Right cardiac atrium (tissue), 5 donors: Measurements from ENCODE around the gene LCN15. TPM values are rescaled to one million over a fixed set of nuclear protein-coding genes. Genes with fewer than 3 reads are reported as not detected.
A peak's percentile ranks its signal among the peaks of the same experiment; 100 is the strongest.

ENCODE experiments used
- ATAC-seq, 2 donors: fragments of 200-7000 bp; cut with Tn5 transposase; one replicate each; pipeline versions ENCODE4 v1.8.0 to v1.9.1; 2020; ENCODE audit warnings: moderate library complexity in 2 of 2, mild to moderate bottlenecking in 1 of 2
- DNase-seq, 3 donors: peaks; one replicate each; pipeline ENCODE4 v3.0.0-alpha.2; 2020
- H3K27ac ChIP-seq: one replicate; pipeline ENCODE4 v1.5.1; 2013; ENCODE audit warnings: mild to moderate bottlenecking, low read length, control low read depth, moderate library complexity
- H3K27me3 ChIP-seq: one replicate; pipeline ENCODE4 v1.6.1; 2013; ENCODE audit not compliant: control insufficient read depth, insufficient read depth
- H3K4me1 ChIP-seq: one replicate; pipeline ENCODE4 v1.6.1; 2013; ENCODE audit warnings: low read length; ENCODE audit not compliant: control insufficient read depth, insufficient read depth
- H3K4me3 ChIP-seq: one replicate; pipeline ENCODE4 v1.5.1; 2013; ENCODE audit warnings: low read length, control low read depth
- H3K9me3 ChIP-seq: one replicate; pipeline ENCODE4 v1.6.1; 2013; ENCODE audit warnings: low read length; ENCODE audit not compliant: control insufficient read depth
- WGBS: extraction: QIAGEN DNeasy Blood & Tissue Kit; methylation state at CpG from one replicate; pipeline ENCODE4 v1.1.7; 2013; 5-methylcytosine and 5-hydroxymethylcytosine counted together
- intact Hi-C, 4 donors: fragments of 100-400 bp; cut with DNase I; formaldehyde crosslinking; loops; one replicate each; pipeline versions ENCODE4 v1.11.0 to v1.14.0; 2022 to 2023
- polyA plus RNA-seq: library from polyadenylated mRNA; stranded (reverse); fragments of 200-250 nt; gene quantifications from one replicate; pipeline ENCODE4 v1.2.3, GENCODE V29; 2013
- total RNA-seq, 4 donors: library from RNA; stranded (reverse); fragmentation: NEBNext Ultra II Directional; extraction: Animal tissue kit (Norgen Biotek cat#: 25700); gene quantifications; one replicate each; pipeline ENCODE4 v1.2.1, GENCODE V29; 2021
- donor health status: healthy with polysubstance abuse.
- donor health status: DM: no; HTN: yes; CAD: no.
- donor health status: DM: no; HTN: no; CAD: no.
- donor health status: DM: no; HTN: yes; CAD: no; lungs with severe emphysema.
- donor health status: DM: yes; HTN: yes; CAD: no.

The LCN15 gene
- total and polyA plus RNA-seq, 5 donors: 0.32 to 2.1 (median 1.3) TPM

DNA sequence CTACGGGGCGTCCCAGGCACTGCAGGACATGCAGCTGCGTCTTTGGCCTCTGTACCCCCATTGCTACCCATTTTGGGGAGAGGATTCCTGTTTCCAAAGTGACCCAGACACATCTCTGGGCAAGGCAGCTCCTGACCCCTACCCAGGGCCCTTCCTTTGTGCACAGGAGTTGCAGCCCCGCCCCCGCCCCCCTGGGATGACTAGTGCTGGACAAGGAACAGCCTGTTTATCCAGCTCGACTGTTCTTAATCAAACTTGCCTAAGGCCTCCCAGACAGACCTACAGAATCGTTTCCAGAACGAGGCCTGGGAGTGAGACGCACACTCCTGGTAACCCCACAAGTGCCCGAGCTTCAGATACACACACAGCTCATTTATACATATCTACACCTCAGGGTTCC lies 38.7 kb downstream of the LCN15 start:
- intact Hi-C loops: no loop called here

DNA sequence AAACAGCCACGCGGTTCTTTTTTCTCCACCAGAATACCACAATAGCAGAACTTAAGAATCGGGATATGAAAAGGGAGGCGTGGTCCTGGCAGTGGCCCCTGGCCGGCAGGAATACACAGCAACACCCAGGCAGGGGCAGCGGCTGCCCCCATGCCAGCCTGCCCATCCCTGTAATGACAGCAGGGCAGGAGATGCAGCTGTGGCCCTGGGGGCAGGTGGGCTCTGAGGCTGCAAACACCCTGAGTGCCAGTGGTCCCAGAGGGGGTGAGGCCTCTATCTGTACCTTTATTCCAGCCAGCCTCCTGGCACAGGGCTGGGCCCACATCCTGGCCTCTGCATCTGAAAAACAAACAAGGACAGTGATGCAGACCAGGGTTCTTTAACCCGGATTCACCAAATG lies 39.5 kb downstream of the LCN15 start:
- ATAC-seq (no peak), DNase-seq (no peak)
- no peak overlapping the region for H3K27ac ChIP-seq
- no peaks in the 10 kb centered on the region for H3K27me3 ChIP-seq
- WGBS: 73% methylated on average over 7 of the region's 7 CpGs
- H3K9me3 ChIP-seq: no peaks in the 10 kb centered on the region
- H3K4me3 ChIP-seq: no peak overlapping the region
- H3K4me1 ChIP-seq: peaks cover 12% of the 10 kb centered on the region
- intact Hi-C loops: no loop called here

More for the DNA sequence above, 38.7 kb downstream of the LCN15 start:
- DNase-seq (no peak), ATAC-seq (no peak)
- WGBS: 58% methylated on average over 10 of the region's 10 CpGs
- Histone ChIP-seq H3K4me1 (peaks cover 12% of the 10 kb centered on the region), H3K4me3 (no peak overlapping the region), H3K9me3 (no peaks in the 10 kb centered on the region), H3K27me3 (no peaks in the 10 kb centered on the region), H3K27ac (peak overlapping the region; percentile 43)

DNA sequence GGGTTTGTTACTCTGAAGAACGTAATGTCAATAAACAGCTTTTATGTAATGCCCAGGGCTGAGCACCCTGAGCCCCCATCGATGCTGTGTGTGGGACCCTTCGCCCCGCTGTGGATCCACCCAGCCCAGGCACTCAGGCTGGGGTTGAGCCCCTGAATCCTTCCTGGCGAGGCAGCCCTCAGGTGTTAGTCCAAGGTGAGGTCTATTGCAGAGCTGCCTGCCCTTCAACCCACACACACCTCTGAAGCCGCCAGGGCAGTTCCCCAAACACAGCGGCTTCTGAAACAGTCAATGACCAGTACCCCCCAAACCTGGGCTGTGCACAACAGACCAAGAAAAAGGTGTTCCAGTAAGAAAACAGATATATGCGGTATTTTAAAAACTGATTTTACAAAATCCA lies 40.3 kb downstream of the LCN15 start:
- 92% methylated on average over 8 of the region's 8 CpGs for WGBS
- no peak for ATAC-seq
- Histone ChIP-seq H3K27me3 (no peaks in the 10 kb centered on the region), H3K4me3 (no peak overlapping the region), H3K4me1 (peaks cover 12% of the 10 kb centered on the region), H3K27ac (no peak overlapping the region), H3K9me3 (no peaks in the 10 kb centered on the region)
- intact Hi-C loops: no loop called here
- DNase-seq: peak in 1 of 3 donors; percentile 43

DNA sequence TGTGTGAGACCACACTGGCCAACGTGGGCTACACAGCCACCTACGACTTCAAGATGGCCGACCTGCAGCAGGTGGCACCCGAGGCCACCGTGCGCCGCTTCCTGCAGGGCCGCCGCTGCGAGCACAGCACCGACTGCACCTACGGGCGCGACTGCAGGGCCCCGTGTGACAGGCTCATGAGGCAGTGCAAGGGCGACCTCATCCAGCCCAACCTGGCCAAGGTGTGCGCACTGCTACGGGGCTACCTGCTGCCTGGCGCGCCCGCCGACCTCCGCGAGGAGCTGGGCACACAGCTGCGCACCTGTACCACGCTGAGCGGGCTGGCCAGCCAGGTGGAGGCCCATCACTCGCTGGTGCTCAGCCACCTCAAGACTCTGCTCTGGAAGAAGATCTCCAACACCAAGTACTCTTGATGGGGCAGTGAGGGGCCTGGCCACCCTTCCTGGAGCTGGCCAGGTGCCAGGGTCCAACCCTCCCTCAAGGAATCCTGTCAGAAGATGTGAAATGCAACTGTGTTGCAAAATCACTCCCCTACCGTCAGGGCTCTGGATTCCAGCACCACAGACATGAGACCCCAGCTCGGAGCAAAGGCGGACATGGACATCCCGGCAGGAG lies 40.8 kb downstream of the LCN15 start:
- 87% methylated on average over 32 of the region's 32 CpGs for WGBS
- ATAC-seq: no peak
- peak in 1 of 3 donors; percentile 66 for DNase-seq
- H3K27ac ChIP-seq: no peak overlapping the region
- no peaks in the 10 kb centered on the region for H3K27me3 ChIP-seq
- intact Hi-C loops: no loop called here
- no peak overlapping the region for H3K4me3 ChIP-seq
- peaks cover 12% of the 10 kb centered on the region for H3K4me1 ChIP-seq
- no peaks in the 10 kb centered on the region for H3K9me3 ChIP-seq

DNA sequence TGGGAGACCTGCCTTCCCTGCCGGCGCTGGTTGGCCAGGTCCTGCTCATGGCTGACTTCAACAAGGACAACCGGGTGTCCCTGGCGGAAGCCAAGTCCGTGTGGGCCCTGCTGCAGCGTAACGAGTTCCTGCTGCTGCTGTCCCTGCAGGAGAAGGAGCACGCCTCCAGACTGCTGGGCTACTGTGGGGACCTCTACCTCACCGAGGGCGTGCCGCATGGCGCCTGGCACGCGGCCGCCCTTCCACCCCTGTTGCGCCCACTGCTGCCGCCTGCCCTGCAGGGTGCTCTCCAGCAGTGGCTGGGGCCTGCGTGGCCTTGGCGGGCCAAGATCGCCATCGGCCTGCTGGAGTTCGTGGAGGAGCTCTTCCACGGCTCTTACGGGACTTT lies 41.4 kb downstream of the LCN15 start:
- Histone ChIP-seq H3K27me3 (no peaks in the 10 kb centered on the region), H3K27ac (no peak overlapping the region), H3K9me3 (no peaks in the 10 kb centered on the region), H3K4me3 (no peak overlapping the region), H3K4me1 (peaks cover 12% of the 10 kb centered on the region)
- ATAC-seq: no peak
- intact Hi-C loops: no loop called here
- WGBS: 82% methylated on average over 24 of the region's 24 CpGs
- DNase-seq: peak in 1 of 3 donors; percentile 66

DNA sequence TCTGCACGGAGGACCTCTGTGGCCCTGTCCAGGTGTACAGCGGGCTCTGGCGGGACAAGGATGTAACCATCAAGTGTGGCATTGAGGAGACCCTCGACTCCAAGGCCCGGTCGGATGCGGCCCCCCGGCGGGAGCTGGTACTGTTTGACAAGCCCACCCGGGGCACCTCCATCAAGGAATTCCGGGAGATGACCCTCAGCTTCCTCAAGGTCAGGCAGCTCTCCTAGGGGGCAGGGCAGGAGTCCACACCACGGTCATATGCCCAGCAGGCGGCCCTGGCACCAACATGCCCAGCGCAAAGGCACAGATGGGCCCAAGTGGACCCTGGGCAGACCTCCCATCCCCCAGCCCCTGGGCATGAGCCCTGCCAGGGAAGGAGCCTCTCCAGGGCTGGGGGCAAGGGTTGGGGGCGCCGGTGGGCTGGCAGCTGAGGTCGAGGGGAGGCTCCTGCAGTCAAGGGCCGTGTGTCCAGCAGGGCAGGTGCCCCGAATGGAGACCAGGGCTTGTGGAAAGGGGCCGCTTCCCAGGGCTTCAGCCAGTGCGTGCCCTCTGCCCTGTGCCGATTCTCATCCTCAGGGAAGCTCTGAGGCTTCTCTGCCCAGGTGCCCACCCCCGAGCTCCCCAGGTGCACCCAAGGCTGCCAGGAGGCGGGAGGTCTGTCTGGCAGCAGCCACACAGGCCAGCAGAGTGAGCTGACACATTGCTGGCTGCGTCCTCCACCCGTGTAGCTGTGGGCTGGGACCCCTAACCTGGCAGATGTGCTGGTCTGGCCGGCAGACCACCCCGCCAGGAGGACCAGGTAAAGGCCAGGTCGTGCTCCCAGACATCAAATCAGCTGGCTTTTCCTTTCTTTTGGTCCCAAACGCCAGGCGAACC lies 42.0 kb downstream of the LCN15 start:
- Histone ChIP-seq H3K4me3 (no peak overlapping the region), H3K4me1 (peaks cover 12% of the 10 kb centered on the region), H3K27ac (no peak overlapping the region), H3K27me3 (no peaks in the 10 kb centered on the region), H3K9me3 (no peaks in the 10 kb centered on the region)
- intact Hi-C loops: no loop called here
- peak in 2 of 3 donors; percentile 32 to 67 for DNase-seq
- ATAC-seq: no peak
- WGBS: 81% methylated on average over 31 of the region's 31 CpGs

DNA sequence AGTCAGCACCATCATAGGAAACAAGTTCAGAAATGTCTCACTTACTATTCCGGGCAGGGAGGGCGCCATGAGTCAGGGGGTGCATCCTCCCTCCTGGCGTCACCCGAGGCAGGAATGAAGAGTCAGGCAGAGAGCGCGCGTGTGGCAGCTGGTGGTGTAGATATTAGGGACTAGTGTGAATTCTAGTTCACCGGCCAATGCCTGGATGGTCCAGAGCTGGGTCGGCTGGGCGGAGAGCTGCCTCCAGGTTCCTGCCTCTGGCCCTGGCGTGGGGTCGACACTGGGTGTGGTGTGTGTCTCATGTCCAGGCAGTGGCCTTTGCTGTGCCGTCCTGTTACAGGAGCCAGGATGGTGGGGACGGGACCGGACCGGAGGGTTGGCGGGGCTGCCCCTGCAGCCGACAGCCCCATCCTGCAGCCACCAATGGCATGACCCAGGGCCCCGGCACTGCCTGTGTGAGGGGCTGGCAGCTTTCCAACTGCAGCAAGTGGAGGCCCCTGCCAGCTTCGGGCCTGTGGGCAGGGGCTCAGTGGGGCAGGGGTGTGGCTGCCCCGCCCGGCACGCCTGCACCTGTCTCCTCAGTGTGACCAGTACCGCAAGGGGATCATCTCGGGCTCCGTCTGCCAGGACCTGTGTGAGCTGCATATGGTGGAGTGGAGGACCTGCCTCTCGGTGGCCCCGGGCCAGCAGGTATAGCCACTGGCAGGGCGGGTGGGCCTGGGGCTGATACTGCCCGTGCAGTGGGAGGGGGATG lies 42.8 kb downstream of the LCN15 start:
- intact Hi-C loops: no loop called here
- H3K27me3 ChIP-seq: no peaks in the 10 kb centered on the region
- 46% methylated on average over 30 of the region's 30 CpGs for WGBS
- H3K4me3 ChIP-seq: no peak overlapping the region
- DNase-seq (peak; percentile 80 to 83 (median 81)), ATAC-seq (peak; percentile 46 to 58)
- no peaks in the 10 kb centered on the region for H3K9me3 ChIP-seq
- peak overlapping the region; percentile 40 for H3K27ac ChIP-seq
- H3K4me1 ChIP-seq: peaks cover 10% of the 10 kb centered on the region

DNA sequence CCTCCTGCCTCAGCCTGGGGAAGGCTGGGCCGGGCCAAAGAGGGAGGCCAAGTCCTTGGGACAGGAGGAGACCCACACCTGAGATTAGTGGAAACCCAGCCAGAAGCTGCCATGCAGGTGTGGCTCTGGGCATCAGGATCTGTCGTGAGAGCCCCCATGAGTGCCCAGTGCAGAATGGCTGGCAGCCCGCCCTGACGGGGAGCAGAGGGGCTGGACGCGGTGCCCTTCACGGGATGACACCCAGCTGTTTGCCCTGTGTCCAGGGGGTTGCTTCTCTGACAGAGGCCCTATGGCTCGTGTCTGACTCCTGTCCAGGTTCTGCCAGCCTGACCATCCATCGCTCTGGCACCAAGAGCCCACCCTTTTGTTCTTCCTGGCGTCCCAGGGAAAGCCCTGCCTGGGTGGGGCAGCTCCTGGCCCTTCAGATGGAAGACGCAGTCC lies 43.4 kb downstream of the LCN15 start:
- Histone ChIP-seq H3K4me1 (peaks cover 6% of the 10 kb centered on the region), H3K4me3 (no peak overlapping the region), H3K9me3 (no peaks in the 10 kb centered on the region), H3K27ac (peak overlapping the region; percentile 40), H3K27me3 (no peaks in the 10 kb centered on the region)
- peak; percentile 3 to 7 for ATAC-seq
- 43% methylated on average over 11 of the region's 11 CpGs for WGBS
- no peak for DNase-seq
- intact Hi-C loops: no loop called here

DNA sequence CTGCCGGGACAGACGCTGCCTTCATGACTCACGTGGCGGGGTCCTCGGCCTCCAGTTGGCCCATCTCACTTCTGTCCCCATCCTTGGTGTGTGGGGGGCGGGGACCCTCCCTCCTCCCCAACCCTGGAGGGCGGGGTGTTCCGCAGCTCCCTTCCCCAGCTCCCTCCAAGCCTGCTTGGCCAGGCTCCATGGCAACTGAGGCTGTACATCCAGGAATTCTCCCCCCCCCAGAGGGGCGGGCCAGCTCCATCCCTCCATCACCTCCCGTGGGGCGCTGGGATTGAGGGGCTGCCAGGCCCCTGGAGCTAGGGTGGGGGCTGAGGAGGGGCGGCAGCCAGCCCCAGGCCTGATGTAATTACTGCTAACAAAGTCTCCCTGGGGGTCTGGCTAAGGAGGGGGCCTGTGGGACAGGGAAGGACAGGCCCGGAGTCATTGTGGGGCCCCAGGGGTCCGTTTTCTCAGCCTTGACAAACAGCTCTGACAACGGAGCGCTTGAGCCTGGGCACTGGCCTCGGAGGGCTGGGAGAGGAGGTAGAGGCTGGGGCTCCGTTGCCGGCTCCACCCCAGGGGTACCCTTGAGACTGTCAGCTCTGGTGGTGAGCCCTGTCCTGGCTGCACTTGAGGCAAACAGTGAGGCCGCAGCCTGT lies 43.9 kb downstream of the LCN15 start:
- 35% methylated on average over 20 of the region's 20 CpGs for WGBS
- peaks cover 4% of the 10 kb centered on the region for H3K4me1 ChIP-seq
- ATAC-seq: peak; percentile 15 to 24
- no peaks in the 10 kb centered on the region for H3K27me3 ChIP-seq
- intact Hi-C loops: no loop called here
- peak; percentile 79 to 89 (median 89) for DNase-seq
- no peaks in the 10 kb centered on the region for H3K9me3 ChIP-seq
- peak overlapping the region; percentile 40 for H3K27ac ChIP-seq
- H3K4me3 ChIP-seq: no peak overlapping the region

DNA sequence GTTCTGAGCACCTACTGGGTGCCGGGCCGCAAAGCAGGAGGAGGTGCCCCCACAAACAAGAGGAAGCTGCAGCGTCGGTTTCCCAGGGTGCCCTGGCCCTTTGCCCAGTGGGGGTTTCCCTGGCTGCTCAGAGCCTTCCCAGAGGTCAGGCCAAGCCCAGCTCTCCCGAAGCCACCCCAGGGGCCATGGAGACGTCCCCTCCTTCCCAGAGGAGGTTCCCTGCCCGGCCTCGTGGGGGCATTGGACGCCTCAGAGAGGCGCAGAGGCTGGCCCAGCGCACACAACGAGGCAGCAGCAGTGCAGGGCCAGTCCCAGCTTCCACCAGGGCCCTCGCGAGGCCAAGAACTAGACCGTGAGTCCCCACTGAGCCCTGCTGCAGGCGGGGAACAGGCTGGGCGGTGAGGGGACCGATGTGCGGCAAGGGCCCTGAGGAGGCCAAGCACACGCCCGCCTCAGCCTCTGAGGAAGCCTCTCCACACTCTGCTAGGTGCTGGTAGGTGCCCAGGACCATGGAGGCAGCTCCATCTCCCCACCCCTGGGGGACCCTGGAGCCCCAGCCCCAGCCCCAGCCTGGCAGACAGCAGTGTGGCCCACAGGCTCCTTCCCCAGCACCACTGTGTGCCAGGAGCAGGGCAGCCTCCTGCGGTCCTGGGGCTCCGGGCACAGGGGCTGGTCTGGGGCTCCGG lies 45.0 kb downstream of the LCN15 start:
- ATAC-seq (peak in 1 of 2 donors; percentile 2), DNase-seq (peak in 2 of 3 donors; percentile 78 to 79)
- H3K27ac ChIP-seq: no peak overlapping the region
- no peaks in the 10 kb centered on the region for H3K9me3 ChIP-seq
- intact Hi-C loops: no loop called here
- H3K27me3 ChIP-seq: no peaks in the 10 kb centered on the region
- H3K4me3 ChIP-seq: no peak overlapping the region
- WGBS: 57% methylated on average over 24 of the region's 24 CpGs
- peaks cover 4% of the 10 kb centered on the region for H3K4me1 ChIP-seq
